Psoas muscle (tissue), 8 donors: ENCODE data around the gene ELOVL5. TPM values are rescaled to one million over a fixed set of nuclear protein-coding genes. Genes with fewer than 3 reads are reported as not detected.

Experiments used
- ATAC-seq, 4 donors: fragments of 200-7000 bp; cut with Tn5 transposase; one replicate each; pipeline ENCODE4 v1.9.1; 2020; ENCODE audit warnings: moderate library complexity in 3 of 4, mild to moderate bottlenecking in 2 of 4
- DNase-seq, 2 donors: peaks; one replicate each; pipeline ENCODE4 v3.0.0-alpha.2; 2020
- H3K27ac ChIP-seq: fragments of 200-600 bp; one replicate; pipeline ENCODE4 v1.8.0; 2022
- H3K27me3 ChIP-seq, 3 donors: fragments of 200-600 bp in 1 of 3; one replicate each; pipeline versions ENCODE4 v1.6.1 to v1.8.0; 2013 to 2022; ENCODE audit warnings: low read length in 2 of 3, mild to moderate bottlenecking in 2 of 3, moderate library complexity in 1 of 3; ENCODE audit not compliant: insufficient read depth in 3 of 3
- H3K36me3 ChIP-seq, 2 donors: fragments of 200-600 bp in 1 of 2; one replicate each; pipeline versions ENCODE4 v1.6.1 to v1.8.0; 2013 to 2022; ENCODE audit warnings: low read depth in 1 of 2, mild to moderate bottlenecking in 1 of 2, moderate library complexity in 1 of 2; ENCODE audit not compliant: insufficient read depth in 1 of 2
- H3K4me1 ChIP-seq: fragments of 200-600 bp; one replicate; pipeline ENCODE4 v1.8.0; 2022
- H3K4me3 ChIP-seq: fragments of 200-600 bp; one replicate; pipeline ENCODE4 v1.8.0; 2022; ENCODE audit warnings: mild to moderate bottlenecking
- H3K9me3 ChIP-seq: fragments of 200-600 bp; one replicate; pipeline ENCODE4 v1.8.0; 2022
- CTCF ChIP-seq: fragments of 200-600 bp; IDR thresholded peaks from one replicate; pipeline ENCODE4 v1.8.0; 2022; ENCODE audit warnings: antibody characterized with exemption
- WGBS, 3 donors: extraction: QIAGEN DNeasy Blood & Tissue Kit; methylation state at CpG; one replicate each; pipeline versions ENCODE4 v1.1.6 to v1.1.7; 2013; 5-methylcytosine and 5-hydroxymethylcytosine counted together
- intact Hi-C, 2 donors: fragments of 100-400 bp; cut with DNase I; formaldehyde crosslinking; loops; one replicate each; pipeline versions ENCODE4 v1.11.0 to v1.14.2; 2022
- polyA plus RNA-seq, 3 donors: library from polyadenylated mRNA; stranded (reverse); fragments of 200-250 nt; gene quantifications; one replicate each; pipeline ENCODE4 v1.2.3, GENCODE V29; 2013
- total RNA-seq, 4 donors: library from RNA; stranded (reverse); fragmentation: NEBNext Ultra II Directional in 2 of 4; extraction: Animal tissue kit (Norgen Biotek cat#: 25700) in 2 of 4; gene quantifications; one replicate each; pipeline versions ENCODE4 v1.2.1 to v1.2.4, GENCODE V29; 2021 to 2023
- donor health status: healthy with polysubstance abuse.
- donor health status: DM: no; HTN: no; CAD: no; lungs with moderate emphysema.
- donor health status: Bipolar disorder and iron deficiency.
- donor health status: healthy.
- donor health status: DM: yes; HTN: yes; CAD: no.
- donor health status: DM: no; HTN: no; CAD: no.
- donor health status: DM: no; HTN: no; CAD: no.
- donor health status: DM: yes; HTN: yes; CAD: no.

ELOVL5 gene
- total and polyA plus RNA-seq, 7 donors: 4.8 to 14.4 (median 7.5) TPM

GRCh38 chr6:53244399-53244931 lies 104.3 kb downstream of the ELOVL5 start:
- Histone ChIP-seq H3K27ac (no peak overlapping the region), H3K36me3 (no peaks in the 10 kb centered on the region), H3K4me1 (no peaks in the 10 kb centered on the region), H3K27me3 (no peaks in the 10 kb centered on the region), H3K4me3 (no peak overlapping the region), H3K9me3 (no peaks in the 10 kb centered on the region)
- no peak for TF ChIP-seq CTCF
- DNase-seq (no peak), ATAC-seq (no peak)
- intact Hi-C loops: no loop called here
- 80 to 95% (median 93%) methylated on average over 4 of the region's 4 CpGs for WGBS, 3 donors

GRCh38 chr6:53241938-53242337 lies 106.8 kb downstream of the ELOVL5 start:
- Histone ChIP-seq H3K27me3 (no peaks in the 10 kb centered on the region), H3K36me3 (no peaks in the 10 kb centered on the region), H3K9me3 (no peaks in the 10 kb centered on the region), H3K27ac (no peak overlapping the region), H3K4me3 (no peak overlapping the region), H3K4me1 (no peaks in the 10 kb centered on the region)
- 84 to 91% (median 89%) methylated on average over 4 of the region's 4 CpGs for WGBS, 3 donors
- DNase-seq (no peak), ATAC-seq (no peak)
- intact Hi-C loops: no loop called here
- TF ChIP-seq CTCF: no peak

- no peak for DNase-seq
- no peaks in the 10 kb centered on the region for H3K36me3 ChIP-seq
- H3K4me3 ChIP-seq: no peak overlapping the region
- H3K27ac ChIP-seq: no peak overlapping the region
- ATAC-seq: no peak
- H3K27me3 ChIP-seq: no peaks in the 10 kb centered on the region
- WGBS, 3 donors: 81 to 97% (median 90%) methylated on average over 2 of the region's 2 CpGs
- TF ChIP-seq CTCF: no peak
- no peaks in the 10 kb centered on the region for H3K9me3 ChIP-seq
- intact Hi-C loops: no loop called here
- H3K4me1 ChIP-seq: no peaks in the 10 kb centered on the region
Measured at GRCh38 chr6:53240761-53241160, 108.0 kb downstream of the ELOVL5 start.

- Histone ChIP-seq H3K27me3 (no peaks in the 10 kb centered on the region), H3K36me3 (no peaks in the 10 kb centered on the region), H3K9me3 (no peaks in the 10 kb centered on the region), H3K27ac (no peak overlapping the region), H3K4me3 (no peak overlapping the region), H3K4me1 (no peaks in the 10 kb centered on the region)
- intact Hi-C loops: no loop called here
- no peak for ATAC-seq
- no peak for DNase-seq
- TF ChIP-seq CTCF: no peak
- 96 to 99% (median 97%) methylated on average over 3 of the region's 3 CpGs for WGBS, 3 donors
Measured at GRCh38 chr6:53240139-53240538, 108.6 kb downstream of the ELOVL5 start.

- intact Hi-C loops: no loop called here
- ATAC-seq: no peak
- 86 to 98% (median 93%) methylated on average over 3 of the region's 3 CpGs for WGBS, 3 donors
- H3K4me1 ChIP-seq: no peaks in the 10 kb centered on the region
- no peak for DNase-seq
- H3K9me3 ChIP-seq: no peaks in the 10 kb centered on the region
- no peaks in the 10 kb centered on the region for H3K36me3 ChIP-seq
- H3K27ac ChIP-seq: no peak overlapping the region
- TF ChIP-seq CTCF: no peak
- no peaks in the 10 kb centered on the region for H3K27me3 ChIP-seq
- H3K4me3 ChIP-seq: no peak overlapping the region
Measured at GRCh38 chr6:53239526-53239925, 109.2 kb downstream of the ELOVL5 start.
